GM19397 (cell line): ENCODE data around the gene TMEFF2.

Source experiments
- ATAC-seq: cut with Tn5 transposase; IDR thresholded peaks from one replicate; pipeline ENCODE4 v1.9.1; 2021; ENCODE audit warnings: mild to moderate bottlenecking, moderate library complexity; ENCODE audit not compliant: unreplicated experiment

Gene TMEFF2, protein sequence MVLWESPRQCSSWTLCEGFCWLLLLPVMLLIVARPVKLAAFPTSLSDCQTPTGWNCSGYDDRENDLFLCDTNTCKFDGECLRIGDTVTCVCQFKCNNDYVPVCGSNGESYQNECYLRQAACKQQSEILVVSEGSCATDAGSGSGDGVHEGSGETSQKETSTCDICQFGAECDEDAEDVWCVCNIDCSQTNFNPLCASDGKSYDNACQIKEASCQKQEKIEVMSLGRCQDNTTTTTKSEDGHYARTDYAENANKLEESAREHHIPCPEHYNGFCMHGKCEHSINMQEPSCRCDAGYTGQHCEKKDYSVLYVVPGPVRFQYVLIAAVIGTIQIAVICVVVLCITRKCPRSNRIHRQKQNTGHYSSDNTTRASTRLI

DNA sequence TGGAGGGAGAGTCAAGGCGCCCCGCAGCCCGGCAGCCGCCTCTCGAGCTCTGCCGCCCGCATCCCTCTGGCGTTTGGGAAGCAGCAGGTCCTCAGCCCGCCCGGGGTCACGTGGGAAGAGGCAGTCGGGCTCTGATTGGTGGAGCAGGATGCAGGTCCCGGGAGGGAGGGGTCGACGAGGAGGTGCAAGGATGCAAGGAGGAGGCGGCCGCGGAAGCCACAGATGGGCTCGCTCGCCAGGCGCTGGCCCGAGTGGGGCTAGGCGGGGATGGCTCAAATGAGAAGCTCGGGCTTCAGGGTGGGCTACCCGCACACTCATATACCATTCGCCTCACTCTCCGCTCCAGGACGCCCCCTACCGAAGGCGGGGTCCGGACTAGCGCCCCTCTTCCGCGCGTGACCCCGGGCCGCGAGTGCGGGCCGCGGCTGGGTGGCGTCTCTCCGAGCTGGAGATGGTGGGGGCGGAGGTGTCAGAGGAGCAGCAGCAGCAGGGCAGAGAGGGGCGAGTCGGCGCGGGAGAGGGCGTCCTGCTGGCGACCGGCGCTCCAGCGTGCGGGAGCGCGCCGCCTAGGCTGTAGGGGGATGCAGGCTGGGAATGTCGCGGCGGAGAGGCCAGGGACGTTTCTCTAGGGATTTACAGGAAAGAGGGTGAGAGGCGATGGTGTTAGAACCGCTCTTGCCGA, at the start of gene TMEFF2:
Gene TMEFF2 (minus strand): TSS at position 68 of the 682 bp plus-strand sequence. CDS start 409 bp downstream, outside the sequence.
- peak; percentile 71 for ATAC-seq

DNA sequence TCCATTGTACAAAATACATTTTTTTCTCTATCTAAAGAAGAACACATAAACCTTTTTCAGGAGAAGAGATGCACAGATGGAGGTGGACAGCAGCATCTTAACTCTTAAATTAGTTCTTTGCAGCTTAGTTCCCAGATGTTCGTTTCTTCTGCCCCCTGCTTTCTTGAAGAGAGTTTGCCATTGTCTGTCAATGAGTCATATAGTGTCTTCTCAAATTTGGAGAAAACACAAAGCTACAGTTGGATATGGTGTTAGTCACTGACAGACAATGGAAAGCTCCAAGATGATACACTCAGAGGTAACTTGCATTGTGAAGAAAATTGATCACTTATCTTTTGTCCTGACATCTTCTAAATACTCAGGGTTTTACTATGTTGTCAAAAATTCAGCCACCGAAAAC, 48.8 kb upstream of the TMEFF2 start:
- no peak for ATAC-seq

DNA sequence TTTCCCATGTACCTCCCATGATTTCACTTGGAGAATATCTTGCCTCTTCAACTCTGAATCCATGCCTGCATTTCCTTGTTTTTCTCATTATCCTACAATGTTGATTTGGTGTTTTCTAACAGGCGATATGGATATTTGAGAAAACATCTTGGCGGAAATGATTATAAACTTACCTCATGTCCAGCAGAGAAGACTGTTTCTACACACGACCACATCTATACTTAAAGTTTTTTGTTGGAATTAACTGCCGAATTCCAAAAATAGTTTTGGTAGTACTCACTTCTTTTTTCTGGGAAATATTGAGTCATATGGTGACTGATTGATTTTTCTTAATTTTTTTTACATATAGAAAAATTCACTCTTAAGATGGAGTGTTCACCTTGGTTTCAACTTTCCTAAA, 41.4 kb upstream of the TMEFF2 start:
- ATAC-seq, result no peak

DNA sequence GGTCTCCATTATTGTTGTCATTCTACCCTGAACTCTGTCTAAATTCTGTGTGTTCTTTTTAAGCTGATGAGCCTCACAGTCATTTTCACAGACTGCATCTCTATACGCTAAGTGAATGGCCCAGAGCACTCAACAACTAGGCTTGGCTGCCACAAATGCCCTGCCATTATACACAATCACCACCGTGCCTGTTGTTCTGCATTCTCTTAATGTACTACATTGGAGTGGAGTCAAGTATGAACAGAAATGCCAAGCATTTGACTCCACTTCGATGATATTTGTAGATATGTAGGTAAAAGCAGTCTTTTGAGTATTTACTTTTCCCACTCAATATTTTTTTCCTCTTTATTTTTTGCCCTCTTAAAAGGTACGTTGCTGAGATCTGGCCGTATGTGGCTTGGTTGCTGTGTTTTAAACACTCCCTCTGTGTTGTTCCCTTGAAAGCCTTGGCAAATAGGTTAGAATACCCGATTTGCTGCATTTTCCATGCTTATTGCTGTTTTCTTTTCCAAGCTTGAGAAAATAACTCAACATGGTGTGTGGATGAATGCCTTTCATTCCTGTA, 36.2 kb upstream of the TMEFF2 start:
- no peak for ATAC-seq

DNA sequence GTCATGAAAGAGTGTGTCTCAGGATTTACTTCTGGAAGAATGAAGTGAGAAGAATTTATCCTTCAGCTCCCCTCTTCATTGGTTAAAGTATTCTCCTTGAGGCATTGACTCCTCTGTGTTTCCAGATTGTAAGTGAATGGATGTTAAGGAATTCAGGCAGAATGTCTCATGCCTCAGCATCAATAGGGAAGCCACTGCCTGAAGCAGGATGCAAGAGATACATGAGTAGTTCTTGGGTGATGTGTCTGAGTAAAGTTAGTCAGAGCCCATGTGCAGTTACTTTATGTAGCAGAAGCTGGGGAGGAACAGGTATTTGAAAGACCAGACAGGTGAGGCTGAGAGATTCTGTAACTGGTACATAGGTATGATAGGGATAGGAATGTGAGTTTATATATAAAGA, 34.0 kb upstream of the TMEFF2 start:
- no peak for ATAC-seq

DNA sequence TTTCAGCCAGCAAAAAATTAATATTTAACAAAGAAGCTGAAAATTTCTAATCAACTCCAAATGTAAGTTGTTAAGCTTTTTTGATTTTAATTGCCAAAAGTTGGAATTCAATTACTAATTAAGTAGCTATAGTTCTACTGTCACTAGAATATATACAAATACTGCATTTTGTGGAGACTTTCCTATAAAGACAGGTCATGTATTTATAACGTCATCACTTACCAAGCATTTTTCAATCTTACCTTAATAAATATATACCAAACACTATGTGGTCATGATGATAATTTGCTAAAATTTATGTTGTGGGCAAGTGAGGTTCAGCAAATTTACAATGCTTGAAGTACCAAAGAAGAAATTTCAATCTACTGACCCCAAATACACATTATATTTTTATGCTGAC, 24.2 kb upstream of the TMEFF2 start:
- no peak for ATAC-seq

DNA sequence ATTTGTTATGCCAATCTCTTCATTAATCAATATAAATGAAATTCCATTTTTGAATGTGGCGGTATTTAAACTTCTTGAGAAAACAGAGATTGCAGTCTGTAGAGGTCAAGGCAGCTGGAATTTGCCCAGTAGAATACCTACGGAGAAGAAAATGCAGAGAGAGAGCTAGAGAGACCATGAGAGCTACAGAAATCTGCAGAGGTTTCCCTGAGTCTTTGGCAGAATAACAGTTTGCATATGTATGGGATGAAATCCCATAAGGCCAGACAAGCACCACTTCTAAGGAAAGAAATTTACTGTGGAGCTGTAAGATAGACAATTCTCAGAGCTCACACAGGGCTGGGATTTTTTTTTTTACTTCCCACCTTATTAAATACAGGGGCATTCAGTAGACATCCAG, 23.6 kb upstream of the TMEFF2 start:
- no peak for ATAC-seq

DNA sequence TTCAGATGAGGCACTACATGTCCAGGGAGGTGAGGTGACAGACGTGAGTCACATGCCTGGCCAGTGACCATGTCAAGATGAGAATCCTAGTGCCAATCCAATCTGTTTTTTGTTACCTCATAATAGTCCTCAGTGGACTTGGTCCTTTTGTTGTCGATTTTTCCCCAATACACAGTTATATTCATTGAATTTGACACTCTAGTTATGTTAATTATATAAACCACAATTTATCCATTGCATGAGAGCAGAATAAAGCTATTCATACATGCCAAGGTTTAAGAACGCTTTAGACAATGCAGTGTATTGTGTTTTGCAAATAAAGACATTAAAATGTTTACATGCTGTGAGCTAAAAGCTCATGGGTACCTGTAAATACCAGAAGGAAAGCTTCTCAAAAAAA, 21.6 kb upstream of the TMEFF2 start:
- ATAC-seq, result no peak

DNA sequence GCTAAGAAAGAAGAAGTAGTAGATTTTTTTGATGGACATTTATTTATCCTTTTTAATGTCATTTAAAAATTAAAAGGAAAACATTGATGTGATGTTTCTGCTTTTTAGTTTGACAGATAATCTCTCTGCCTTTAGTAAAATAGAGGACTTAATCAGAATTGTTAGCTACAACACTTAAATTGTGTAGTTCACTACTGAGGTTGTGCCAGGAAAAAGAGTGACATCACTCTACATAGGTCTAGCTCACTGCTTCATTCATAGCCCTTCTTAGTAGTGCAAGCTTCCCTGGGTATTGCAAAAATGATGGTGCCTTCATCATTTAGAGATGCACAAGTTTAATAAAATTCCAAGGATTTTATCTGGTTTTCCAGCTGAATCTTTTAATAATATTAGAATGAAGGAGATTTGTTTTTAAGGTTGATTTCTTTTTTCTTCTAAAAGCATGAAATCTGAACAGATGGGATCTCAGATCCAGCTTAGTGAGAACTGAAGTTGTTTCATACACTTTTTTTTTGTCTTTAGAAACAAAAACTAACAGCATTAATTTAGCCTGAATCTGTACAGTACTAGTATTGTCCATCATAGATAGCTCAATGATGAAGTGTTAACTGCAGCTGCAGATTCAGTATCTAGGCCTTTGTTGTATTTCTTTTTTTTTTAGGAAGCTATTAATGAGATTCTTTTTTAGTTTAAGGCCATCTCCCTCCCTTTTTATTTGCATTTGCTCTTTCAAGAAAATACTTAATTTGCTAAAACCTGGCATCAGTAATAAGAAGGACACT, 20.6 kb upstream of the TMEFF2 start:
- ATAC-seq, result no peak

DNA sequence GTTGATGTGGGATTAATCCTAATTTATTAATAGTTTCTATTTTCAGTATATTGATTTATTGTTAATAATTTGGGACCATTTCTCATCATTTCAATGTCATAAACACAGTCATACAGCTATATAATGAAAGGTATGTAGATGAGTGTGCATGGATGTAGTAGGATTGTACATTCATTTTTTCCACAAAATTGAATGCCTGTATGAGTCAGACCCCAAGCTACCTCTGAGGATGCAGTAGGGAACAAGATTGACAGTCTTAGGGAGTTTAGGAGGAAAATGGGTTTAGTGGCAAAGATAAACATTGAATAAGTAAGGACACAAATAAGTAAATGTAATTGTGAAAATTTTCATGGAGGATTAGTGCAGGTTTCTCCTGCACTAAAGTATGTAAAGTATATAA, 14.1 kb upstream of the TMEFF2 start:
- ATAC-seq, result no peak

DNA sequence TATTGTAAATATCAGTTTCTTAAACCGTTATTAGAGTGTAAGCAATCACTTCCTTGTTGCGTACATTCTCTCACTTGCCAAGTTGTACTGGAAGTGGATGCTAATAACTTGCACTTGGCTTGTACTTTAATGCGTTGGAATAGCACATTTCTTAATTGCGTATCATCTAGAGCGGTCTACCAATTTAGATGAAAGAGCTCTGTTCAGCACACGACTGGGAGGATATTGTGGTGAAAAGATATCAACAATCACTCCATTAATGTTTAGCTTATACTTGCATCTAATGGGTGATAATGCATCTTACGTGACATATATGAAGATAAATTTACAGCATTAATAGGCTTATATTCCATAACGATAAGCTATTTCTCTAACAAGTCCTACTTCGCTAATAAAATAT, 11.7 kb upstream of the TMEFF2 start:
- no peak for ATAC-seq

DNA sequence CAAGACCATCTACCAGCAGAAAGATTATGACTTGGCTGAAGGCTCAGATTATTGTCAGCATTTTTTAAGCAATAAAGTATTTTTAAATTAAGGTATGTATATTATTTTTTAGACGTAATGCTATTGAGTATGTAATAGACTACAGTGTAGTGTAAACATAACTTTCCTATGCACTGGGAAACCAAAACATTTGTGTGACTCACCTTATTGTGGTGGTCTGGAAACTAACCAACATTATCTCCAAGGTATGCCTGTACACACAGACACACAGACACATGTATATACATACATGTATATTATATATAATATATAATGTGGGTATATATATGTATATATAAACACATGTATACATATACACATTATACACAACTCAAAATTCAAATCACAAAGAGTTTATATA, 9.1 kb upstream of the TMEFF2 start:
- ATAC-seq, result no peak

DNA sequence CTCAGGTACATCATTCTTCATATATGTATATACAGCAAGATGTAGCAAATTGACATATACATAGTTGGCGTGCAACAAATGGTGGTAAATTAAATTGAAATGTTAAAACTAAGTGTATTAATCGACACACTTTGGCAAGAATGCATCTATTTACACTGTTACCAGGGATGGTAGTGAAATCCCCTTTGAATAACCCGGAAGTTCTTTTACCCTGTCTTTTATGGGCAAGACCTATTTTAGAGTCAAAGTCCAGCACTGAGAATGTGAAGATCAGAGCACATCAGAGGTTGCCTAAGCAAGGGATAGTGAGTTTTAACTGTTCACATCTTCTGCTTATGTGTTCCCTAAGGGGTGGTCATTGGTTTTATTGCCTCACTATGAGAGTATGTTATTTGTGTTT, 7.6 kb upstream of the TMEFF2 start:
- ATAC-seq, result no peak

DNA sequence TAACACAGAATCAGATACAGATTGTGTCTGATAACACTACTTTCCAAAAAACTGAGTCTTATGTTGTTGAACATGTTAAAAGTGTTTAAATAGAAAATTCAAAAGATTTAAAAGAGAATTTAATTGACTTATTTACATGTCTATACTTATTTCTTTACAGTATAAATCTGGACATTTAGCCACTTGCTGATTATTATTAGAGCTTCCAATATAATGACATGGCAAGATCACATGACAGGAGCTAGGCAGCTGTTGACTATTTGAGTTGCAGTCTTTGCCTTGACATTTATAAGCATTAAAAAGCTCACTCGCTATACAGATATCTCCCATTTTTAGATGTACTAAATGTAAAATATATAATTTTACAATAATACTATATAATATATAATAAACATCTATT, 6.4 kb upstream of the TMEFF2 start:
- ATAC-seq, result no peak

DNA sequence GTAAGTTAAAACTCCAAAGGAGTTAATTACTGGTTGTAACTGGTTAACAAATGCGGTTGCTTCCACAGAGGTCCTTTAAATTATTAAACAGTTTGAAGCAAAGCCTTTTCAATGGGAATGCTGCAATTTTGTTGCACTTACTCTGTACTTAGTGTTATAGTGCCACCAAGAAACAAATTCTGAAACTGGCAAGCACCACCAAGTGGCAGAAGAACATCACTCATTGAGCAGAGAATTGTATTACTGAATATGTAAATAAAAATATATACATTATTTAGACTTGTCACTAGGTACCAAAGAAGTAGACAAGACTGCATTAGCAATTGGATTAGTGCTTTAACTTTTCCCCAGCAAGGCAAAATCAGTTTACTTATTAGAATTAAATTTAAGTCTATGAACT, 2.6 kb upstream of the TMEFF2 start:
- no peak for ATAC-seq

DNA sequence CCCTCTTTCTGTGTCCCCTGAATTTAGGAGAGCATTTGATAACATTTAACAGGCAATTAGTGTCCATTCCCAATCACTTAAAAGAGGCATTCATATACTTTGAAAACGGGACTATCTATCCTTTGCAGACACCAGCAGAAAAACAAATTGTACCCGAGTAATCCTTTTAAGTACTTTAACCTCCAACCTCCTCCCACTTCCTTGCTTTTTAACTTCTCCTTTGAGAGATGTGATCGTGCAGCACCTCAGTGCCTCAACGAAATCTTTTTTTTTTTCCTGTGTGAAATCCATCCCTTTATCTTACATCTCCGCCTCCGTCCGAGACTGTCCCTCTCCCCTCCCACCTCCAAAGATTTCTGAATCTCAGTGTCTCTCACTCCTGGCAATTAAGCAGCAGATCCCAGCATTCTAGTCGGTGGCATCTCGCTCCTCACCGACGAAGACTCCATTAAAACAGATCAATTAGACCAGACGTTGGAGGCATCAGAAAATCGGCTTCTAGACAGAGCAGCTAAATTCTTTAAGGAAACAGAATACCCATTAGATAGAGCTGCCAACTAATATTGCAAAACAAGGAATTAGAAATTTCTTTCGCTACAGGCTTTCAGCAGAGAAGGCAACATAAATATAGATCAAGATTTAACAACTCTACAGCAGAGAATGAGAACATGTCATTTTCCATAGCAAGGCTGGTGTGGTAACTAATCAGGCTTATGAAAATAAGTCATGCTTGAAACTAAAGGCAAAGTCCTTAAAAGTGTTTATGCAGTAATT, 1.9 kb upstream of the TMEFF2 start:
- no peak for ATAC-seq

DNA sequence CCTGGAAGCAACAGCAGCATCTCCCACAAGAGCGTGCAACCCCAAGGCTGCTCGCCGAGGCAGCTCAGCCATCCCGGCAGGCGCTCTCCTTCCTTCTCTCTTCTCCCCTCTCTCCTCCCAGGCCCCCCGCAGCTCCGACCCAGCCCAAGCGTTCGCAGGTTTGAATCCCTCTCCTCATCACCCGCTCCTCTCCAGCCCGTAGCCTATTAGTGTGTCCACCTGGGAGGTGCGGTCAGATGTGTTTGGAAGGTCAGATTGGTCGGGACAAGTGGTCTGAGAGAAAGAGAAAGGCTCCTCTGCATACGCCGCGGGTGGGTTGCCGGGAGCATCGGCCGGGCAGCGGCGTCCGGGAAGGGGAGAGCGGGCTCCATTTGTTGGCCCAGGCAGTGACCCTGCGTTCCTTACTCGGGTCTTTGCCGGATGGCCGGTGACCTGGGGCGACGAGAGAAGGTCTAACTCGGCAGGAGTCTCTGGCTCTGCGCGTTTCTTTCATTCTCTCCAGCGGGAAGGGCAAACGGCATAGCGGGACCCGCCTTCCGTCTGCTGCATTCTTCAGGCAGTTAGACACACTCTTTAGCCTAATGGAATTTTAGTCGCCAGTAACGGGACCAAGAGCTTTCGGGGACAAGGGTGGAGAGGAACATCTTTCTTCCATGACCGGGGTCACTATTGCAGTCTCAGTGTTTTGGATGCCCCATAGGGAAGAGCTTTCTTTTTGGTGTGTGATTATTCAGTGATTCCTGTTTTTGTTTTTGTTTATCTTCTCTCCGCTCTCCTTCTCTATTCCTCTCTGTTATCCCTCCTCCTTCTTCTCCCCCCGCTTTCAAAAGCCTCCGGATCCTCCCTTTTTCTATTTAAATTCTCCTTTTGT, 1.1 kb upstream of the TMEFF2 start:
- peak; percentile 22 for ATAC-seq

DNA sequence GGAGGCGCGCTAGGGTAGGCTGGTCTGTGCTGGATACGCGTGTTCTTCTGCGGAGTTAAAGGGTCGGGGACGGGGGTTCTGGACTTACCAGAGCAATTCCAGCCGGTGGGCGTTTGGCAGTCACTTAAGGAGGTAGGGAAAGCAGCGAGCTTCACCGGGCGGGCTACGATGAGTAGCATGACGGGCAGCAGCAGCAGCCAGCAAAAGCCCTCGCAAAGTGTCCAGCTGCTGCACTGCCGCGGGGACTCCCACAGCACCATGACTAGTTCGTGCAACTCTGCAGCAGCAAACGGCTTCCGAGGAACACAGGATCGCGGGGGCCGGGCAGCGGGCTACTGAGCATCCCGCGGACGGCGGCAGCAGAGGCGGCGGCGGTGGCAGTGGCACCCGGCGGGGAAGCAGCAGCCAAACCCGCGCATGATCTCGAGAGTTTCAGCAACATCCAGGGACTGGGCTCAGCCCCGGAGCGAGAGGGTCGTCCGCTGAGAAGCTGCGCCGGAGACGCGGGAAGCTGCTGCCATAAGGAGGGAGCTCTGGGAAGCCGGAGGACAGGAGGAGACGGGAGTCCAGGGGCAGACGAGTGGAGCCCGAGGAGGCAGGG, 368 bp downstream of the TMEFF2 start:
- ATAC-seq, result peak; percentile 31

DNA sequence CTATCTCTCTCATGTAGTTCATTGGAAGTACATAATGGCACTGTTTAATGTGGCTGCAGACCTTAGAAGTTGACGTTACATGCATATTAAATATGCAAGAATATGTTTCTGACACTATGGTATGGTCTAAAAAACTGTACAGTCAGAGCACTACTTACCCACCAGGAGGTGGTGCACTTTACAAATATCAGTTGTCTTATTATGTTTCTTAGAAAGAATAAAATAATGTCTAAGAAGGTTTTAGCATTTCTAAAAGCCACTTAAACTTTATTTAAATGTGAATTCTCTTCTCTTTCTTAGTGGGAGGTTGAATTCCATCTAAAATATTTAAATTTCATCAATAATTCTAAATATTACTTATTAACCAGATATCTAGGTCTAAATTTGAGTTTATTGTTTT, 4.3 kb downstream of the TMEFF2 start:
- ATAC-seq, result no peak
